Activated CD8-positive, alpha-beta T cell treated with anti-CD3 and anti-CD28 coated beads for 36 hours (primary cell): ENCODE results near the gene OCA2. TPM values are rescaled to one million over a fixed set of nuclear protein-coding genes. Genes with fewer than 3 reads are reported as not detected.

Experiments
- ATAC-seq: fragments of 200-7000 bp; cut with Tn5 transposase; one replicate; pipeline ENCODE4 v1.10.0; 2021; ENCODE audit warnings: mild to moderate bottlenecking, moderate library complexity
- CTCF ChIA-PET: fragments of 350-600 bp; sonication (Branson Sonifier 250); formaldehyde crosslinking; loops from one replicate; lab custom pipeline; 2021; ENCODE audit warnings: antibody characterized with exemption; lab: Charles Lee
- POLR2A ChIA-PET: fragments of 350-600 bp; sonication (Branson Sonifier 250); formaldehyde crosslinking; loops from one replicate; lab custom pipeline; 2021; ENCODE audit warnings: antibody characterized with exemption; lab: Charles Lee
- DNase-seq: peaks from one replicate; pipeline ENCODE4 v3.0.0-alpha.2; 2020
- H3K27ac Mint-ChIP-seq: one replicate; pipeline ENCODE4 v1.8.0; 2021; ENCODE audit warnings: mild to moderate bottlenecking, mixed read lengths
- H3K27me3 Mint-ChIP-seq: one replicate; pipeline ENCODE4 v1.8.0; 2021; ENCODE audit warnings: mixed read lengths
- H3K36me3 Mint-ChIP-seq: one replicate; pipeline ENCODE4 v1.8.0; 2021; ENCODE audit warnings: low read depth, mixed read lengths
- H3K4me1 Mint-ChIP-seq: one replicate; pipeline ENCODE4 v1.8.0; 2021; ENCODE audit warnings: low read depth, mixed read lengths
- H3K4me3 Mint-ChIP-seq: one replicate; pipeline ENCODE4 v1.8.0; 2021; ENCODE audit warnings: mild to moderate bottlenecking, moderate library complexity, mixed read lengths
- H3K9me3 Mint-ChIP-seq: one replicate; pipeline ENCODE4 v1.8.0; 2021; ENCODE audit warnings: mixed read lengths
- CTCF ChIP-seq: fragments of 200-600 bp; IDR thresholded peaks from one replicate; pipeline ENCODE4 v1.8.0; 2022; ENCODE audit warnings: antibody characterized with exemption, mild to moderate bottlenecking
- intact Hi-C: fragments of 100-400 bp; cut with micrococcal nuclease; formaldehyde crosslinking; loops from one replicate; pipeline ENCODE4 v1.10.0; 2022
- total RNA-seq, 2 experiments: library from RNA; stranded (reverse); gene quantifications; one replicate each; pipeline ENCODE4 v1.2.3, GENCODE V29; 2021

Gene OCA2
- total RNA-seq, 2 experiments from 2014 or later, result not detected

DNA sequence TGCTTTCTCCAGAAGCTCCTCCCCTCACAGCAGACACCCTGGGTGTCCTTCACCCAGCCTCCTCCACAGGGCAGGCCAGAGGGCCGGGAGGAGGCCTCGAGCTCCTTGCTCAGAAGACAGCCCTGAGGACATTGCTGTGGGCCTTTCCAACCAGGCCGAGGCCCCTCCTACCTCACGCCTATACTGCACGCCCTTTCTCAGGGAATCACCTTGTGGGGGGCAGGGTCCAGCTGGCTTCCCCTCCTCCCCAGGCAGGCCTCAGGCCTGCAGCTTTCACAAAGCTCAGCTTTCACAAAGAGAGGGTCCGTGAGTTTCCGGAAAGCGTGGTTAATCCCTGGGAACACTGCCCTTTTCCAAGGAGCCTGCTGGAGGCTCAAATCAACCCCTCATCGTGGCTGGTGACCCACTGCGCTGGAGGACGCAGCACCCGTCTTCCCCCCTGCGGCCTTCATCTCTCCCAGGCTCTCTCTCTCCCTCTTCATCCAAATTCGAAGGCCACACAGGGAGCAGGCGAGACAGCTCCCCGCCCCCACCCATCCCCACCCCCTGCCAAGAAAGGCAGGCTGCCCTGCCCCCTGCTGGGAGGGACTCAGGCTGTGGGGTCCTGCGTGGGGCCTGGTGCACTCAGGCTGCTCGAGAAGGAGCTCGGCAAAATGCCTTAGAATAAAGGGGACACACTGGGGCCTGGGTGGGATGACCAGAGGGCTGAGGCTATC, 79.4 kb downstream of the OCA2 start:
- no peak overlapping the region for H3K4me3 Mint-ChIP-seq
- intact Hi-C loops, result no loop called here
- H3K27ac Mint-ChIP-seq, result no peak overlapping the region
- TF ChIP-seq CTCF, result no peak
- CTCF ChIA-PET, result no interaction called here
- H3K27me3 Mint-ChIP-seq, result no peaks in the 10 kb centered on the region
- no peaks in the 10 kb centered on the region for H3K4me1 Mint-ChIP-seq
- POLR2A ChIA-PET, result no interaction called here
- ATAC-seq (no peak), DNase-seq (no peak)
- H3K9me3 Mint-ChIP-seq, result no peaks in the 10 kb centered on the region
- H3K36me3 Mint-ChIP-seq, result no peaks in the 10 kb centered on the region

DNA sequence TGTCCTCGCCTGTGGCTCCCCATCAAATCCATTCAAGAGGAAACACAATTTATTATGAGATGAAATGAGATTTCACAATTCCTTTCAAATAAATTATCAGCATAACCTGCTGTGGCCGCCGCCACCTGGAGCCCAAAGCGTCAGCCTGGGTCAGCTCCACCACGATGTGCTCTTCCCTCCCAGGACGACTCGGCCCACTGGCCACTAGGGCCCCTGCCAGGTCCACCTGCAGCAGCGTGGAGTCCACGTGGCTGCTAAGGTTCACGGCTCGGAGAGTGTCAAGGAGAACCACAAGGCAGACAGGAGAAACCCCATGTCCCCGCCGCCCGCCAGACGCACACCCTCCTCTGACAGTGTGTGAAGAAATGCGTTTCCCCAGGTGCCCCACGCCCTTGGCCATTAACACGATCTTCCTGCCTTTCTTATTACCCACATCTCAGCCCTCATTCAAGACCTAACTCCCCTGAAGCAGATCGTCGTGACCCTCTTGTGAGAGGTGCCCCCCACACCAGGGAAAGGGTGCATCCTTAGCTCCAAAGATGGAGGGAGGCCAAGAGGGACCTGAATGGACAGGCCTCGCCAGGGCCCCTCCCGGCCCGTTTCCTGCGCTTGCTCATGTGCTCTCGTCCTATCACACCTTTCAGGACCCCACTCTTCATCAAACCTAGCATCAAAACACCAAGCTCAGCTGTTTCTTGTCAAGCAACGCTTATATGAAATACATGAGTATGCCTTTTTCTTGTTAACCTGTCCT, 80.6 kb downstream of the OCA2 start:
- no peak overlapping the region for H3K4me3 Mint-ChIP-seq
- H3K27me3 Mint-ChIP-seq, result no peaks in the 10 kb centered on the region
- DNase-seq, result no peak
- intact Hi-C loops, result no loop called here
- TF ChIP-seq CTCF, result no peak
- POLR2A ChIA-PET, result no interaction called here
- H3K9me3 Mint-ChIP-seq, result no peaks in the 10 kb centered on the region
- H3K4me1 Mint-ChIP-seq, result no peaks in the 10 kb centered on the region
- H3K27ac Mint-ChIP-seq, result no peak overlapping the region
- no peaks in the 10 kb centered on the region for H3K36me3 Mint-ChIP-seq
- CTCF ChIA-PET, result no interaction called here
- ATAC-seq, result no peak

DNA sequence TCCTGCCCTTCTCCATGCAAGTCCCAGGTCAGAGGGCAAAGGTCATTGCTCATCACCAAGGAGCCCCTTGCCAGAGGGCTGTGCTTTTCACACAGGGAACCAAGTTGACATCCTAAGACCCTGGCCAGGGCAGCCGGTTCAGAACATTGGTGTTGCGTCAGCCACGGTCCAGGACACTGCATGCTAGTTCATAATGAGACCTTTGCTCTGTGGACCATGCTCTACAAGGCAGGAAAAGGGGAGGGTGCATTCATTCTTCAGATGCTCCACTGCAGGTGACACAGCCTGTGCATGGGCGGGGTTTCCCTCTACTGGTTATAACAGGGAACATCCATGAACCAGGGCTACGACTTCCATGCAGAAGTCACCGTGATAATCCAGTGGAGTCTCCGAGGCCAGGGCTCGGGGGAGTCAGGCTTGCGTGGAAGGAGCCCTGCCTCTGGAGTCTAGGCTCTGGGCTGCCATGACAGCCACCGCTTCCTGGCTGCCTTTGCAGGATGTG, 81.6 kb downstream of the OCA2 start:
- DNase-seq, result no peak
- TF ChIP-seq CTCF, result no peak
- POLR2A ChIA-PET, result no interaction called here
- H3K36me3 Mint-ChIP-seq, result no peaks in the 10 kb centered on the region
- no peak for ATAC-seq
- no peak overlapping the region for H3K4me3 Mint-ChIP-seq
- CTCF ChIA-PET, result no interaction called here
- no peaks in the 10 kb centered on the region for H3K27me3 Mint-ChIP-seq
- no peaks in the 10 kb centered on the region for H3K4me1 Mint-ChIP-seq
- intact Hi-C loops, result no loop called here
- H3K9me3 Mint-ChIP-seq, result no peaks in the 10 kb centered on the region
- no peak overlapping the region for H3K27ac Mint-ChIP-seq

GRCh38 chr15:28015855-28016254, 83.3 kb downstream of the OCA2 start:
- Mint-ChIP-seq H3K9me3 (no peaks in the 10 kb centered on the region), H3K4me3 (no peak overlapping the region), H3K27me3 (no peaks in the 10 kb centered on the region), H3K27ac (no peak overlapping the region), H3K36me3 (no peaks in the 10 kb centered on the region), H3K4me1 (no peaks in the 10 kb centered on the region)
- CTCF ChIA-PET, result no interaction called here
- intact Hi-C loops, result no loop called here
- DNase-seq, result no peak
- no peak for ATAC-seq
- POLR2A ChIA-PET, result no interaction called here
- TF ChIP-seq CTCF, result no peak

- ATAC-seq (no peak), DNase-seq (no peak)
- H3K4me1 Mint-ChIP-seq, result no peaks in the 10 kb centered on the region
- intact Hi-C loops, result no loop called here
- POLR2A ChIA-PET, result no interaction called here
- H3K4me3 Mint-ChIP-seq, result no peak overlapping the region
- no peak for TF ChIP-seq CTCF
- H3K27ac Mint-ChIP-seq, result no peak overlapping the region
- H3K27me3 Mint-ChIP-seq, result no peaks in the 10 kb centered on the region
- H3K36me3 Mint-ChIP-seq, result no peaks in the 10 kb centered on the region
- CTCF ChIA-PET, result no interaction called here
- H3K9me3 Mint-ChIP-seq, result no peaks in the 10 kb centered on the region
These were observed 84.4 kb downstream of the OCA2 start for GRCh38 chr15:28014623-28015200.
